DOHH2 (cell line): ENCODE data around the gene PAPSS2.

Experiments used
- CTCF ChIP-seq: fragments of 200-600 bp; sonication (generic); IDR thresholded peaks from one replicate; pipeline ENCODE4 v1.5.1; 2014; ENCODE audit warnings: antibody characterized with exemption, mild to moderate bottlenecking, low read depth, low read length; ENCODE audit not compliant: poor library complexity, severe bottlenecking
- EZH2phosphoT487 ChIP-seq: fragments of 200-600 bp; sonication (generic); IDR thresholded peaks from 2 replicates; pipeline ENCODE4 v1.6.1; 2017; ENCODE audit warnings: borderline replicate concordance, mild to moderate bottlenecking, antibody characterized with exemption, low read length, moderate library complexity, mixed read lengths

DNA sequence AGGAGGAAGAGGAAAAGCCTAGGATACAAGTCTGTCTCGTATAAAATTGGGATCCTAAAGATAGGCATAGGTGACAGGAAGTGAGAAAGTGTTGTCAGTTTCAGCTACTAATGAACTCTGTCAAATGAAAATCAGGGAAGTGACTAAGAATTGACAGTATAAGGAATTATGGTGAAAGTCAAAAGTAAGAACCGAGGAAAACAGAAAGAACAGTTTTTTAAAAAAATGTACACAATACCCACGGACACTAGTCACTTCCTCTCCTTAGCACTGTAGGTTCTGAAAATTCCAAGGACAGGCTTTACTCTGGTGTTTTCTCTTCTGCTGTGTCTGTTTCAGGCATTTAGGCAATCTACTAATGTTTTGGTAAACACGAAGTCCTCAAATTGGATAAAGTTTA lies 116.1 kb downstream of the PAPSS2 start:
- TF ChIP-seq CTCF (no peak), EZH2phosphoT487 (no peak)
